Measurements from ENCODE around the gene NANS.

GRCh38 chr9:98087420-98088354 is 31.2 kb downstream of the NANS start:
- TF ChIP-seq CTCF (IDR thresholded peaks at IDR 0.05) (no peak), POLR2A (IDR thresholded peaks at IDR 0.05) (no peak)
